GM18951 (cell line): ENCODE measurements around the gene UBE2S.
"Not testable (repeated sequence)": the region's sequence is repeated elsewhere in the genome, so short reads cannot be mapped to it uniquely, and the experiment has no call there.

Experiments
- POLR2A ChIP-seq: IDR thresholded peaks from 4 replicates; pipeline ENCODE4 v1.6.1; 2011; ENCODE audit warnings: mild to moderate bottlenecking; ENCODE audit not compliant: insufficient read length, insufficient read depth; ENCODE audit errors: extremely low read depth
- in situ Hi-C: fragments of 300-500 bp; cut with MboI; formaldehyde crosslinking; loops from one replicate; pipeline ENCODE4 v1.12.0; 2022; ENCODE audit warnings: low sequenced_read_pairs, mixed read lengths, inconsistent platforms; ENCODE audit not compliant: unreplicated experiment

UBE2S gene

DNA sequence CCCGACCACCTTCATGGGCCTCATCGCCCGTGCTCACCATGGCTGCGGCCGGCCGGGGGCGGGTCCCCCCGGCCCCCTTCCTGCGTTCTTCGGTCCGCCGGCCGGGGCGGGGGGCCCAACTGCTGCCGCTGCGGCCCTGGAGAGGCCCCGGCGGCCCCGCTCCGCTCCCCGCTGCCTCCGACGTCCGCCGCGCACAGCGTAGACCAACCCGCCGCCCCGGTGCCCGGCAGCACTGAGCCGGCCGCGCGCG is at the start of gene UBE2S:
Gene UBE2S, minus strand, starts transcription at position 239 of the 250 bp plus-strand sequence. Its CDS starts 199 bp downstream, at position 40.
- in situ Hi-C loops, result loop anchor here (25.0 kb wide), 1 partner anchor 520 kb away; no protein-coding TSS in a partner anchor
- TF ChIP-seq POLR2A, result peak; percentile 100

GRCh38 chr19:55456347-55456746 is 48.8 kb upstream of the UBE2S start:
- in situ Hi-C loops, result no loop called here
- TF ChIP-seq POLR2A, result no peak

DNA sequence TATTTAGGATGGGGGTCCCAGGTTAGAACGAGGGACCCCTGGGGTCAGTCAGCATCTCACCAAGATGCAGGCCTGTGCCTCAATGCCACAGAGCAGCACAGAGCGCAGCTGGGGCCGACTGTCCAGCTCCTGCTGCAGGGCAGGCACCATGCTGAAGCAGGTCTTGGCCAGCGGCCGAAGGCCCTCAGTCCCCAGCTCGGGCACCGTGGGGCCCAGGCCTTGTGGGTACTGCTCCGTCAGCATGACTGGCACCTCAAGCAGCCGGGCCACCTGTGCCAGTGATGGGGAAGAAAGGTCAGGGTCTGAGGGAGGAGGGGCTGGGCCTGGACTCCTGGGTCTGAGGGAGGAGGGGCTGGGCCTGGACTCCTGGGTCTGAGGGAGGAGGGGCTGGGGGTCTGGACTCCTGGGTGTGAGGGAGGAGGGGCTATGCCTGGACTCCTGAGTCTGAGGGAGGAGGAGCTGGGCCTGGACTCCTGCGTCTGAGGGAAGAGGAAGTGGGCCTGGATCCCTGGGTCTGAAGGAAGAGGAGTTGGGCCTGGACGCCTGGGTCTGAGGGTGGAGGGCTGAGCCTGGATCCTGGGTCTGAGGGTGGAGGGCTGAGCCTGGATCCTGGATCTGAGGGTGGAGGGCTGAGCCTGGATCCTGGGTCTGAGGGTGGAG is 48.1 kb upstream of the UBE2S start:
- TF ChIP-seq POLR2A, result no peak
- in situ Hi-C loops, result no loop called here

DNA sequence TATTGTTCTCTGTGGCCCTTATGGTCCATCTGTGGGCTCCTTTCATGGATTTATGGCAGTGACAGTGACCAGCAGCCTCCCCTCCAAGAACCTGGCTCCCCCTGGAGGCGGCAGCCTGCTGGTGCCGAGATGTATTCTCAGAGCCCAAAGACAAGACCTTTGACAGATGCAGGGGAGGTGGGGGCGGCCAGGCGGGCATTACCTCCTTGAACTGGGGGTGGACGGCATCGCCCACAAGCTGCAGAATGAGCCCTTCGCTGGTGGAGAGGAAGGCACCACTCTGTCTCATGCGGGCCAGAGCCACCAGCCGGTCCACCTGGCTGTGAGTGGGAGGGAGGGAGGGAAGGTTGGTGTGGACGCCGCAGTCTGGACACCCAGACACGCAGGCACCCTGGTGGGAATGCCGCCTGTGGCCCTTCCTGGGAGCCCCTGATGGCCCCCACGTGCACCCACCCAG is 47.2 kb upstream of the UBE2S start:
- in situ Hi-C loops, result no loop called here
- TF ChIP-seq POLR2A, result no peak

DNA sequence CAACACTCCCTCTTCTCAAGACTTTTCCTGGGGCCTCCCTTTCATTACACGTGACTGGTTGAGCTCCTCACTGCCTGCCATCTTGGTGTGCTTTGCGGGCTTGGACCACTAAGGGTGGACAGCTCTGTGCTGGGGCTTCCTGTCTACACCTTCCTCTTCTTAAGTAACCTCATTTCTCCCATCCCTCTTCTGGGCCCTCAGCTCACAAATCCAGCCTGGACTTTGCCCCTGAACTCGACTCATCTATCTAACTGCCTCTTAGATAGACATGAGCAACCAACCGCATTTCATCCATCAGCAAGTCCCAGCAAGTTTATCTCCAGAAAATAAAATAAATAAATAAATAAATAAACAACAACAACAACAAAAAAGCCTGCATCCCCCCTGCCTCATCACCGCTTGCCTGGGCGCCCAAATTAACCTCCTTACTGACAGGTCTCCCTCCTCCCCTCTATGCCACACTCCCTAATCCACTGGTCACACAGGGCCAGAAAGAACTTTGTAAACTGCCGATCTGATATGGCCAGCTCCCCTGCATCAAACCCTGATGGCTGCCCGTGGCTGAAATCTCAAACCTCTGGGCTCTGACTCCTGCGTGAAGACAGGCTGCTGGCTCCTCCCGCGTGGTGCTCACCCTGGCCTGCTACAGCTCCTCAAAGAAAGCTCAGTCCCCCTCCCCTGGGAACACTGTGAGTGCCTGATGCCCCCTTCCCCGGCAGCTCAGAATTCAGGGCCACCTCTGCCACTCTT is 46.1 kb upstream of the UBE2S start:
- in situ Hi-C loops, result no loop called here
- no peak for TF ChIP-seq POLR2A

DNA sequence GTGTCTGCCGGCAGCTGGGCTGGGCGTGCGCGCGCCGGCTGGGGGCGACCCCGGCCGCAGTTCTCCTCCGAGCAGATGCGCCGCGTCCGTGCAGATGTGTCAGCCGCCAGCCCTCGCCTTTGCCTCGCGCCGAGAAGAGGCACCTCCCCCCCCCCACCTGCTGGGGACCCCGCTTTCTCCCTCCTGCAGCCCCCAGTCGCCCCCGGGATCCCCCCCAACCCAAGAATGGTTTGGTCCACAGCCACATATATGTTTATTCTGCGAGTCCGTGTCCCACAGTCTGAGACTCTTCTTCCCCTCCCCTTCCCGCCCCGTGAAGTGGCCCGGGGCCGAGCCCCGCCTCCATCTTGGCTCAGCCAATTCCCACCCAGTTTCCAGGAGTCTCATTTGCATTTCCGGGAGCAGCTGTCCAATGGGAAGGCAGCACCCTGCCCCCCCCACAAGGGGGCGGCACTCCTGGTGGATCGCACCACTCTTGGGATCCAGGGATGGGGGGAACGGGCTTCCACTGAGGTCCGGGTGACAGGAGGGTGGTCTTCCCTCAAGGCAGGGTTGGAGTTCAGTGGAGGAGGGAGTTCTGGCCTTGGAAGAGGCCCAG is 45.3 kb upstream of the UBE2S start:
- TF ChIP-seq POLR2A, result no peak
- in situ Hi-C loops, result no loop called here

- in situ Hi-C loops, result no loop called here
Measured at GRCh38 chr19:55451965-55452748, 44.6 kb upstream of the UBE2S start.

GRCh38 chr19:55451163-55451964 is 43.8 kb upstream of the UBE2S start:
- in situ Hi-C loops, result no loop called here
- TF ChIP-seq POLR2A, result no peak

More at GRCh38 chr19:55451965-55452748, 44.6 kb upstream of the UBE2S start:
- TF ChIP-seq POLR2A, result no peak

DNA sequence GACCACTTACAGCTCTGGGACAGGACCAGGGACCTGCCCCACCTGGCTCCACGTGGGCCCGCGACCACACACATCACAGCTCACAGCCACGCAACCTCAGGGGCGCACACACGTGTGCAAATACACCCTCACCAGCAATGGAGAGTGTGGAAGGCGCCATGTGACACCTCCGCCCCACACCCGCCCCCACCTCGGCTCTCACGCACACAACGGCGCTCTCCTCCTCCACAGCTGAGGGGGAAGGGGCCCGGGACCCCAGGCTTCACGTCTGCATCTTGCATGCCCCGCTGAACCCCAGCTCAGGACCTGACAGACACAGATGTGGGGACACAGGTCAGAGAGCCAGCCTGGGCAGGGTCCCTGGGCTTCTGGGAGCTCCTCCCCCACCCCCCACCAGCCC is 41.9 kb upstream of the UBE2S start:
- in situ Hi-C loops, result no loop called here
- no peak for TF ChIP-seq POLR2A

DNA sequence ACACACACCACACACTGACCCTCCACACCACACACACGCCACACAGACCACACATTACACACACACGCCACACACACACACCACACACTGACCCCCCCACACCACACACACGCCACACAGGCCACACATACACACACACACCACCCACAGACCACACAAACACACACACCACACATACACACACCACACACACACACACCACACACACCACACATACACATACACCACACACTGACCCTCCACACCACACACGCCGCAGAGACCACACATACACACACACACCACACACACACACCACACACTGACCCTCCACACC is 40.5 kb upstream of the UBE2S start:
- in situ Hi-C loops, result not testable (repeated sequence)

DNA sequence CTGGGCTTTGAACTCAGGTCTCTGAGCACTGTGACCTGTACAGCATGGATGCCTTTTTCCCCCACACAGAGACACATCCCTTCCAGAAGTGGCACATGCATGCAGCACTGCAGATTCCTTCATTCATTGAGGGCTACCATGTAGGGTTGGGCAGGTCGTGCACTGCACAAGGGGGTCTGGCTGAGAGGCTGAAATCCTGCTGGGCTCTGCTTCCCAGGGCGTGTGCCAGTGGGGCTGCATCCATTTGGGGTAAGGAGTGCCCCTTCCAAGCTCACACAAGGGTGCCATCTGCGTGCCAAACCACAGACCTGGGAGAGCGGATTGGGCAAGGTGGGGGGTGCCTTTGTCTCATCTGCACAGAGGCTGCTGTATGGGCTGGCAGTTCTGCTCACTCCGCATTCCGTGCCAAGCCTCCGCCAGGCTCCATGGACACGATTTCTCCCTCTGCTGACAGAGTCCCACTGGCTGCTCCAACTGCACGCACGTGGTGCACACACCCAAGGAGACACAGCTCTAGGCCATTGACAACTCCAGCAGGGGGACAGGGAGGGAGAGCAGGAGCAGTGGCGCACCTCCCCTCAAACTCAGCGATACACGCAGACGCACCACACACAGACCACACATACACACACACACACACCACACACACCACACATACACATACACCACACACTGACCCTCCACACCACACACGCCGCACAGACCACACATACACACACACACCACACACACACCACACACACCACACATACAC is 40.0 kb upstream of the UBE2S start:
- in situ Hi-C loops, result no loop called here
- no peak for TF ChIP-seq POLR2A

- in situ Hi-C loops, result no loop called here
- TF ChIP-seq POLR2A, result no peak
Measured at GRCh38 chr19:55446060-55446459, 38.5 kb upstream of the UBE2S start.
